ENCODE results near the gene METTL17. TPM values are rescaled to one million over a fixed set of nuclear protein-coding genes. Genes with fewer than 3 reads are reported as not detected.

METTL17 gene, protein sequence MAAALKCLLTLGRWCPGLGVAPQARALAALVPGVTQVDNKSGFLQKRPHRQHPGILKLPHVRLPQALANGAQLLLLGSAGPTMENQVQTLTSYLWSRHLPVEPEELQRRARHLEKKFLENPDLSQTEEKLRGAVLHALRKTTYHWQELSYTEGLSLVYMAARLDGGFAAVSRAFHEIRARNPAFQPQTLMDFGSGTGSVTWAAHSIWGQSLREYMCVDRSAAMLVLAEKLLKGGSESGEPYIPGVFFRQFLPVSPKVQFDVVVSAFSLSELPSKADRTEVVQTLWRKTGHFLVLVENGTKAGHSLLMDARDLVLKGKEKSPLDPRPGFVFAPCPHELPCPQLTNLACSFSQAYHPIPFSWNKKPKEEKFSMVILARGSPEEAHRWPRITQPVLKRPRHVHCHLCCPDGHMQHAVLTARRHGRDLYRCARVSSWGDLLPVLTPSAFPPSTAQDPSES
- total RNA-seq = 36.1 and 48.1 TPM in 2 replicates

GRCh38 chr14:20989787-20990600 is at the start of gene METTL17:
TSS of gene METTL17 (plus strand) at chr14:20989980. CDS start at chr14:20990003, 23 bp downstream.

GRCh38 chr14:20954736-20955537 is 34.8 kb upstream of the METTL17 start, which contains the start of gene RNASE2:
TSS of gene RNASE2 (plus strand) at chr14:20955487. CDS start at chr14:20955772, 285 bp downstream.

DNA sequence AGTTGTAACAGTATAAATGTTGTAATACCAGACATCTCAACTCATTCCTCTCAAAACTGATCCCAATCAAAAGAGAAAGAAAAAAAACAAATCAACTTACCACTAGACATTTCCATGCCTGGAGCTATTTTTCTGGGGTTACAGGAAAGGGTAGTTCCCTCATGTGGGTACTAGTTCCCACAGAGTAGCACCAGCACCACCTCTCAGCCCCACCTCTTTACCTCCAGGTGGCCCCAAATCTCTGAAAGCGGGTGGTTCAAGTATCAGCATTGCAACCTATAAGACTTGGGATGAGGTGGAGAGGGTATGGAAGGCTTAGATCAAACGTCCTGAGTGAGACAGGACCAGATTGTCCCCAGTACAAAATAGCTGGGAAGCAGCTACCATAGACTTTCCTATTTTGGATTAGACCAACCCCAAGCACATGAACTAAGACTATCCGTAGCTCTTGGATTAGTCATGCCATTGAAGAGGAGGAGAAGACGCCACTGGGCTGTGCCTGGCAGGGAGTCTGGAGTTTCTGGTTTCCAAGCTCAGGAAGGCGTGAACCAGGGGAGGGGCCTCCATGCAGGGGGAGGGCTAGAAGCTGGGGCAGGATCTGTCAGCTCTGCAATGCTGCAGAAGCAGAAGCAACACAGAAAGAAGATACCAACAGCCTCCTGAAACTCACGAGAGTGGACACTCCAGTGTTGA is 9.0 kb downstream of the METTL17 start, which contains the start of gene SLC39A2:
TSS of gene SLC39A2 (plus strand) at position 620 of the 693 bp plus-strand sequence. CDS start 154 bp downstream, outside the sequence.

DNA sequence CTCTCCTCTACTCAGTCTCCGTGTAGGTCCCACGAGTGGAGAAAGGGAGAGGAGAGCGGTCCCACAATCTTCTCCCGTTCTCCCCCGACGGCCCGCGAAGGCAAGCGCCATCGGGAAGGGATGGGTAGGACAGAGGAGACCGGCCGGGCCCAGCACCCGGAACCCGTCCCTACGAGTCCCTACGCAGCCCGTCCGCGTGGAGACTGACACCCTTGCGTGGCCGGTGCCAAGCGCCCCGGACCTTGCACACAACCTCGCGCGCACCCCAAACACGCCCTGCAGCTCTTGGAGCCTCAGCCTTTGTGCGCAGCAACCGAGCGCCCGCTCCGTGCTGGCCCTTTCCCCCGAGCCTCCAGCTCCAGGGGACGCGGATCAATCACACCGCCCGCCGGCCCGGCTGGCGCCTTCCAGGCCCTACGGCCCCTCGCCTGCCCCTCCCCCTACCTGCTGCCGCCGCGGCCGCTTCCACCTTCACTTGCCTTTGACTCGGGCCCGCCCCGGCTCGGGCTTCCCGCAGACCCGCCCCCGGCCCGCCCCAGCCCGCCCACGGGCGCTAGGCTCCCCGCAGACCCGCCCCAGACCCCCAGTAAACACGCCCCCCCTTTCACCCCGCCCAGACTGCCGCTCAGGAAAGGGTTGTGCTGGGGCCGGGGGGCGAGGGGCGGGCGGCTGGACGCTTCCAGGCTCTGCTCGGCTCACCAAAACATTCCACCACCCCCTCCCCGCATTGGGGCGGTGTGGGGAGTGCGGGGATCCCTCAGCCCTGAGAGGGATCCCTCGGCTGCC is 35.0 kb downstream of the METTL17 start, which contains the start of gene NDRG2:
TSS of gene NDRG2 (minus strand) at position 477 of the 786 bp plus-strand sequence. CDS start 1,746 bp downstream, outside the sequence.

GRCh38 chr14:21029917-21030316 is 40.1 kb downstream of the METTL17 start, which contains the start of gene TPPP2:
TSS of gene TPPP2 (plus strand) at chr14:21030217. CDS start at chr14:21030582, 365 bp downstream.

DNA sequence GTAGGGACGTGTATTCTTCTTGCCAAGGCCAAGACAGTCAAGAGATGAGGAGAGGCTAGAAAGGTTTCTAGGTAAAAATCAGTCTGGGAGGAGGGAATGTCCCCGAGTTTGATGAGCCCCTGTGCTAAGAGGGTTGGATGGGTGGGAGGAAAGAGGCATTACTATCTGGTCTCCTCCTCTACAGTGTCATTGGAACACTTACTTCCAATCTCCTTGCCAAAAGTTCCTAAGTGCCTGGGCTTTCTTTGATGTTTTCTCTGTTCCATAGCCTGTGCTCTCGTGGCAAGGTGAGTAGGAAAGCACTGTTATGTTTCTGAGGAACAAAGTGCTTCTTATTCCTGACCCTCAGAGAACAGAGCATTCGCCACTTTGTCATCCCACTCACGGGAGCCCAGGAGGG is 44.9 kb downstream of the METTL17 start, which contains the start of gene RNASE13:
TSS of gene RNASE13 (minus strand) at position 101 of the 400 bp plus-strand sequence. CDS start 519 bp downstream, outside the sequence.

DNA sequence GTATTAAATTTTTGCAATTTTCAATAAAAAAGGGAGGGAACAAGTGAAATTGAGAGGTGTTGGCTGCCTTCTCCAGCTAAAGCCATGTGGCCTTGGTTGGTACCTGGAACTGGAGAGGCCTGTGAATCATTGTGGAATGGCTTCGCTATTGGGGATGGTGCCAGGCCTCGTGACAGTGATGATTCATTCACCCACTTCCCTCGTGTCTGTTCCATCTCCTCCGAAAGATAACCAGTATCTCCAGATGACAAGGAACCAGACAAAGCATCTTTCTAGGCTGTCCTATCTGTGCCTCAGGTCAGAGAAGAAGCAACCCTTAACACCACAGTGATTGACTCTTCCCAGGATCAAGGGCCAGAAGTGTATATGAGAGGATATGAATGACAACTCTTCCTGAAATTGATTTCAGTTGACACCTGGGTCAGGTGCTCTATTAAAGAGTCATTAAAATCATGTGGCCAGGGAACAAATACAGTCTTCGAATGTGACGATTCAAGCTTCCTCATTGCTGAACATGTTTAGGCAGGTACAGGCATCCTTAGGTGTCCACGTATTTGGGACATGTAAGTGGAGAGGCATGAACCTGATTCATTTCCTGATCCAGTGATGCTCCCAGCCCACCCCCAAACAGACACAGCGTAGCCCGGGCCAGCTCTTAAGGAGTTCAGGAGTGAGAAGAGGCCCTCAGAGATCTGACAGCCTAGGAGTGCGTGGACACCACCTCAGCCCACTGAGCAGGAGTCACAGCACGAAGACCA is 52.1 kb downstream of the METTL17 start, which contains the start of gene RNASE7:
TSS of gene RNASE7 (plus strand) at position 687 of the 758 bp plus-strand sequence. CDS start 631 bp downstream, outside the sequence.

Other genes with a start within 250 kb of the METTL17 start
- gene EDDM3A, start 244.1 kb upstream of the METTL17 start, total RNA-seq = not detected in 2 replicates
- not detected in 2 replicates for gene EDDM3B, start 221.6 kb upstream of the METTL17 start, total RNA-seq
- not detected in 2 replicates for gene RNASE6, start 208.7 kb upstream of the METTL17 start, total RNA-seq
- gene RNASE1, start 187.1 kb upstream of the METTL17 start, total RNA-seq = 0.30 TPM in 1 of 2 replicates, not detected in the other
- not detected in 2 replicates for gene RNASE3, start 98.6 kb upstream of the METTL17 start, total RNA-seq
- not detected in 2 replicates for gene RNASE2, start 34.5 kb upstream of the METTL17 start, total RNA-seq
- gene SLC39A2, start 9.3 kb downstream of the METTL17 start, total RNA-seq = 0.30 TPM in 1 of 2 replicates, not detected in the other
- gene NDRG2, start 35.1 kb downstream of the METTL17 start, total RNA-seq = 0.37 and 0.89 TPM in 2 replicates
- not detected in 2 replicates for gene TPPP2, start 40.2 kb downstream of the METTL17 start, total RNA-seq
- gene RNASE13, start 44.8 kb downstream of the METTL17 start, total RNA-seq = not detected in 2 replicates
- not detected in 2 replicates for gene RNASE7, start 52.4 kb downstream of the METTL17 start, total RNA-seq
- gene RNASE8, start 67.8 kb downstream of the METTL17 start, total RNA-seq = not detected in 2 replicates
- gene ARHGEF40, start 80.3 kb downstream of the METTL17 start, total RNA-seq = 50.5 and 81.2 TPM in 2 replicates
- 4.8 and 6.0 TPM in 2 replicates for gene ZNF219, start 108.7 kb downstream of the METTL17 start, total RNA-seq
- gene TMEM253, start 111.1 kb downstream of the METTL17 start, total RNA-seq = not detected in 2 replicates
- gene OR5AU1, start 166.1 kb downstream of the METTL17 start, total RNA-seq = not detected in 2 replicates